HCT116 (cell line): Measurements from ENCODE around the gene TREML1. TPM values are rescaled to one million over a fixed set of nuclear protein-coding genes. Genes with fewer than 3 reads are reported as not detected.

Experiments
- ATAC-seq: fragments of 200-7000 bp; cut with Tn5 transposase; 2 replicates; pipeline ENCODE4 v1.9.1; 2020; ENCODE audit warnings: mild to moderate bottlenecking, moderate library complexity
- BruUV-seq: library from RNA; stranded (reverse); fragments of 400-500 nt; replicated peaks from 2 replicates; lab custom pipeline; 2021; lab: Mats Ljungman, UMichigan
- CTCF ChIA-PET: fragments of 300-600 bp; sonication (Branson Sonifier 250); formaldehyde crosslinking; loops from one replicate; lab custom pipeline; 2021; ENCODE audit warnings: antibody characterized with exemption; lab: Charles Lee
- POLR2A ChIA-PET: fragments of 300-600, 350-600 bp; sonication (Branson Sonifier 250); formaldehyde crosslinking; loops from one replicate; lab custom pipeline; 2021; ENCODE audit warnings: antibody characterized with exemption; lab: Charles Lee
- RAD21 ChIA-PET, 2 experiments: fragments of 300-600 bp; sonication (Branson Sonifier 250); formaldehyde crosslinking; loops; one replicate each; lab custom pipeline; 2023; ENCODE audit warnings: low total read pairs in 2 of 2; ENCODE audit not compliant: uncharacterized antibody in 2 of 2, unreplicated experiment in 2 of 2, low non-redundant PET in 1 of 2; lab: Charles Lee
- DNase-seq: peaks from one replicate; pipeline ENCODE4 v3.0.0-alpha.2; 2010; ENCODE audit warnings: low read depth, low spot score
- H2AFZ ChIP-seq: fragments of 200-600 bp; shearing (Covaris generic), sonication (generic); 2 replicates; pipeline ENCODE4 v1.6.1; 2017; ENCODE audit warnings: low read depth, mixed run types, mixed read lengths, antibody characterized with exemption, low read length; ENCODE audit not compliant: poor library complexity, severe bottlenecking
- H3K27ac ChIP-seq: 2 replicates; pipeline ENCODE4 v1.5.1; 2012; ENCODE audit warnings: low read depth, low read length
- H3K27me3 ChIP-seq: fragments of 200-600 bp; sonication (generic); 2 replicates; pipeline ENCODE4 v1.6.1; 2016; ENCODE audit warnings: mixed run types, low read length, mixed read lengths; ENCODE audit not compliant: insufficient read depth
- H3K36me3 ChIP-seq, 2 experiments: fragments of 200-500 bp in 1 of 2; fragments of 200-600 bp in 1 of 2; sonication (Bioruptor generic) in 1 of 2; sonication (generic) in 1 of 2; 2 replicates each; pipeline versions ENCODE4 v1.5.1 to v1.6.1; 2014 to 2016; ENCODE audit warnings: low read length in 2 of 2, inconsistent platforms in 1 of 2, mixed read lengths in 1 of 2, mixed run types in 1 of 2; ENCODE audit not compliant: insufficient read depth in 2 of 2, control insufficient read depth in 1 of 2
- H3K4me1 ChIP-seq, 2 experiments: fragments of 200-600 bp in 1 of 2; sonication (generic) in 1 of 2; 2 replicates each; pipeline versions ENCODE4 v1.5.1 to v1.6.1; 2012 to 2017; ENCODE audit warnings: low read length in 2 of 2, inconsistent platforms in 1 of 2, mild to moderate bottlenecking in 1 of 2, mixed read lengths in 1 of 2, mixed run types in 1 of 2, moderate library complexity in 1 of 2; ENCODE audit not compliant: insufficient read depth in 2 of 2, control insufficient read depth in 1 of 2
- H3K4me2 ChIP-seq: fragments of 200-600 bp; sonication (generic); 2 replicates; pipeline ENCODE4 v1.6.1; 2017; ENCODE audit warnings: mixed run types, low read length, mixed read lengths
- H3K4me3 ChIP-seq, 2 experiments: fragments of 200-600 bp in 1 of 2; sonication (generic) in 1 of 2; replicated peaks in 1 of 2; 2 replicates each; pipeline ENCODE4 v1.5.1; 2011 to 2016; ENCODE audit warnings: low read length in 2 of 2, control low read depth in 1 of 2, low read depth in 1 of 2, mild to moderate bottlenecking in 1 of 2, mixed read lengths in 1 of 2, mixed run types in 1 of 2
- H3K79me2 ChIP-seq: fragments of 200-600 bp; sonication (generic); 2 replicates; pipeline ENCODE4 v1.6.1; 2017; ENCODE audit warnings: mild to moderate bottlenecking, mixed run types, low read length, moderate library complexity, mixed read lengths; ENCODE audit not compliant: insufficient read depth
- H3K9ac ChIP-seq: fragments of 200-600 bp; sonication (generic); 2 replicates; pipeline ENCODE4 v1.6.1; 2016; ENCODE audit warnings: low read length, mixed read lengths
- H3K9me2 ChIP-seq: fragments of 200-600 bp; sonication (generic), shearing (Covaris generic); 2 replicates; pipeline ENCODE4 v1.6.1; 2017; ENCODE audit warnings: mixed run types, mild to moderate bottlenecking, moderate library complexity; ENCODE audit not compliant: insufficient read depth
- H3K9me3 ChIP-seq, 2 experiments: fragments of 200-500 bp in 1 of 2; fragments of 200-600 bp in 1 of 2; sonication (Bioruptor generic) in 1 of 2; sonication (generic) in 1 of 2; 2 replicates each; pipeline ENCODE4 v1.6.1; 2014 to 2017; ENCODE audit warnings: low read length in 2 of 2, mixed read lengths in 2 of 2, inconsistent platforms in 1 of 2, low read depth in 1 of 2, mild to moderate bottlenecking in 1 of 2, mixed run types in 1 of 2, moderate library complexity in 1 of 2; ENCODE audit not compliant: control insufficient read depth in 1 of 2, insufficient read depth in 1 of 2
- H4K20me1 ChIP-seq: fragments of 200-600 bp; sonication (generic), shearing (Covaris generic); 2 replicates; pipeline ENCODE4 v1.6.1; 2017; ENCODE audit warnings: mixed run types, mild to moderate bottlenecking, moderate library complexity; ENCODE audit not compliant: insufficient read depth
- CTCF ChIP-seq, 3 experiments: fragments of 200-600 bp in 1 of 3; sonication (generic) in 1 of 3; IDR thresholded peaks in 2 of 3; conservative IDR thresholded peaks in 1 of 3; 2 replicates each; pipeline ENCODE4 v1.5.1; 2012 to 2017; ENCODE audit warnings: low read depth in 2 of 3, low read length in 2 of 3, antibody characterized with exemption in 1 of 3, borderline replicate concordance in 1 of 3, control low read depth in 1 of 3, mild to moderate bottlenecking in 1 of 3, mixed read lengths in 1 of 3, mixed run types in 1 of 3, moderate library complexity in 1 of 3; ENCODE audit not compliant: insufficient read depth in 1 of 3
- EZH2phosphoT487 ChIP-seq: fragments of 200-600 bp; IDR thresholded peaks from 2 replicates; pipeline ENCODE4 v1.6.1; 2018; ENCODE audit warnings: antibody characterized with exemption, borderline replicate concordance
- POLR2A ChIP-seq: IDR thresholded peaks from 2 replicates; pipeline ENCODE4 v1.7.0; 2011; ENCODE audit warnings: borderline replicate concordance; ENCODE audit not compliant: insufficient read depth, insufficient read length; ENCODE audit errors: extremely low read depth
- SRF ChIP-seq: IDR thresholded peaks from 2 replicates; pipeline ENCODE4 v1.6.1; 2012; ENCODE audit warnings: low read depth
- ZBTB33 ChIP-seq: IDR thresholded peaks from 2 replicates; pipeline ENCODE4 v1.6.1; 2011; ENCODE audit warnings: mild to moderate bottlenecking, low read length, moderate library complexity; ENCODE audit not compliant: insufficient replicate concordance; ENCODE audit errors: extremely low read depth
- ZFX ChIP-seq: fragments of 450-650 bp; IDR thresholded peaks from 2 replicates; pipeline ENCODE4 v1.6.1; 2017
- intact Hi-C: fragments of 100-400 bp; cut with micrococcal nuclease; formaldehyde crosslinking; loops from 2 replicates; pipeline ENCODE4 v1.10.0; 2022
- total RNA-seq: library from RNA; stranded (reverse); gene quantifications from one replicate; pipeline ENCODE4 v1.2.1, GENCODE V29; 2021; ENCODE audit not compliant: unreplicated experiment

The TREML1 gene
- total RNA-seq, 1 experiment from 2014 or later: not detected

GRCh38 chr6:41100871-41101287 lies 53.3 kb downstream of the TREML1 start:
- intact Hi-C loops: no loop called here
- POLR2A ChIA-PET: no interaction called here
- no peak overlapping the region for H3K4me3 ChIP-seq
- ATAC-seq (no peak), DNase-seq (no peak)
- H3K9ac ChIP-seq: no peak overlapping the region
- H3K4me1 ChIP-seq: no peaks in the 10 kb centered on the region
- H3K9me2 ChIP-seq: no peaks in the 10 kb centered on the region
- no peak overlapping the region for H2AFZ ChIP-seq
- CTCF ChIA-PET: no interaction called here
- BruUV-seq: no TSS peak
- TF ChIP-seq POLR2A (no peak), SRF (no peak), ZFX (no peak), CTCF (IDR thresholded peaks at IDR 0.05 in 2 of 3, conservative IDR thresholded peaks at IDR 0.05 in 1 of 3; ENCODE audit: borderline replicate concordance in 1 of 3, insufficient read depth in 1 of 3, low read depth in 2 of 3, low read length in 2 of 3) (no peak), ZBTB33 (no peak), EZH2phosphoT487 (no peak)
- no peaks in the 10 kb centered on the region for H4K20me1 ChIP-seq
- no peak overlapping the region for H3K27ac ChIP-seq
- RAD21 ChIA-PET: no interaction called here
- H3K79me2 ChIP-seq: no peaks in the 10 kb centered on the region
- H3K4me2 ChIP-seq: no peak overlapping the region
- peaks cover 33 to 41% of the 10 kb centered on the region in 2 experiments for H3K36me3 ChIP-seq
- H3K27me3 ChIP-seq: no peaks in the 10 kb centered on the region
- H3K9me3 ChIP-seq: no peaks in the 10 kb centered on the region

Other genes with a start within 250 kb of the TREML1 start
- 2.2 TPM for gene UNC5CL, start 115.1 kb downstream of the TREML1 start, total RNA-seq
- not detected for gene TSPO2, start 111.9 kb downstream of the TREML1 start, total RNA-seq
- not detected for gene APOBEC2, start 101.1 kb downstream of the TREML1 start, total RNA-seq
- gene OARD1, start 82.0 kb downstream of the TREML1 start, total RNA-seq: 28.7 TPM
- 28.7 TPM for gene NFYA, start 81.4 kb downstream of the TREML1 start, total RNA-seq
- not detected for gene TREM2, start 8.8 kb upstream of the TREML1 start, total RNA-seq
- not detected for gene TREML2, start 46.8 kb upstream of the TREML1 start, total RNA-seq
- gene TREML4, start 74.0 kb upstream of the TREML1 start, total RNA-seq: not detected
- gene TREM1, start 132.3 kb upstream of the TREML1 start, total RNA-seq: 0.22 TPM
- not detected for gene NCR2, start 181.3 kb upstream of the TREML1 start, total RNA-seq